ENCODE data around the gene NCK2.

- TF ChIP-seq POLR2A (IDR thresholded peaks at IDR 0.05; ENCODE audit: low read depth, low read length) (no peak), YY1 (IDR thresholded peaks at IDR 0.05; ENCODE audit: low read depth, low read length) (no peak), SIN3A (IDR thresholded peaks at IDR 0.05; ENCODE audit: low read depth, low read length) (no peak), ESRRA (IDR thresholded peaks at IDR 0.05; ENCODE audit: low read length) (no peak), BRCA1 (IDR thresholded peaks at IDR 0.05; ENCODE audit: low read depth, low read length) (no peak)
- TF ChIP-seq, protein P1, sequence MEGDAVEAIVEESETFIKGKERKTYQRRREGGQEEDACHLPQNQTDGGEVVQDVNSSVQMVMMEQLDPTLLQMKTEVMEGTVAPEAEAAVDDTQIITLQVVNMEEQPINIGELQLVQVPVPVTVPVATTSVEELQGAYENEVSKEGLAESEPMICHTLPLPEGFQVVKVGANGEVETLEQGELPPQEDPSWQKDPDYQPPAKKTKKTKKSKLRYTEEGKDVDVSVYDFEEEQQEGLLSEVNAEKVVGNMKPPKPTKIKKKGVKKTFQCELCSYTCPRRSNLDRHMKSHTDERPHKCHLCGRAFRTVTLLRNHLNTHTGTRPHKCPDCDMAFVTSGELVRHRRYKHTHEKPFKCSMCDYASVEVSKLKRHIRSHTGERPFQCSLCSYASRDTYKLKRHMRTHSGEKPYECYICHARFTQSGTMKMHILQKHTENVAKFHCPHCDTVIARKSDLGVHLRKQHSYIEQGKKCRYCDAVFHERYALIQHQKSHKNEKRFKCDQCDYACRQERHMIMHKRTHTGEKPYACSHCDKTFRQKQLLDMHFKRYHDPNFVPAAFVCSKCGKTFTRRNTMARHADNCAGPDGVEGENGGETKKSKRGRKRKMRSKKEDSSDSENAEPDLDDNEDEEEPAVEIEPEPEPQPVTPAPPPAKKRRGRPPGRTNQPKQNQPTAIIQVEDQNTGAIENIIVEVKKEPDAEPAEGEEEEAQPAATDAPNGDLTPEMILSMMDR (IDR thresholded peaks at IDR 0.05 in 2 of 3, conservative IDR thresholded peaks at IDR 0.05 in 1 of 3; ENCODE audit: control insufficient read depth in 2 of 3, extremely low read depth in 1 of 3, insufficient read depth in 1 of 3, low read depth in 3 of 3, low read length in 3 of 3), result no peak
Measured at GRCh38 chr2:105877945-105878344, 133.2 kb downstream of the NCK2 start.

Data from GM12878 (cell line).